GM06990 (cell line): ENCODE results near the gene NBEA.

Experiments used
- DNase-seq: peaks from one replicate; pipeline ENCODE4 v3.0.0-alpha.2; 2011; ENCODE audit not compliant: insufficient read length; ENCODE audit errors: extremely low read depth
- H3K27me3 ChIP-seq: replicated peaks from 2 replicates; pipeline ENCODE4 v1.6.0; 2011; ENCODE audit warnings: low read length; ENCODE audit not compliant: control insufficient read depth, insufficient read depth
- H3K36me3 ChIP-seq: 2 replicates; pipeline ENCODE4 v1.5.1; 2011; ENCODE audit warnings: low read length; ENCODE audit not compliant: control insufficient read depth, insufficient read depth
- H3K4me3 ChIP-seq: replicated peaks from 2 replicates; pipeline ENCODE4 v1.5.1; 2011; ENCODE audit warnings: low read depth, mild to moderate bottlenecking, control low read depth, low read length
- CTCF ChIP-seq: IDR thresholded peaks from 2 replicates; pipeline ENCODE4 v1.5.1; 2011; ENCODE audit warnings: low read length, control low read depth, mild to moderate bottlenecking, inconsistent platforms; ENCODE audit not compliant: insufficient read depth, poor library complexity, severe bottlenecking

Gene NBEA

GRCh38 chr13:35700671-35701070 lies 758.6 kb downstream of the NBEA start:
- Histone ChIP-seq H3K27me3 (no peaks in the 10 kb centered on the region), H3K4me3 (no peak overlapping the region), H3K36me3 (no peaks in the 10 kb centered on the region)
- DNase-seq, result no peak
- no peak for TF ChIP-seq CTCF

- no peak for TF ChIP-seq CTCF
- H3K36me3 ChIP-seq, result no peaks in the 10 kb centered on the region
- no peak overlapping the region for H3K4me3 ChIP-seq
- H3K27me3 ChIP-seq, result no peaks in the 10 kb centered on the region
- no peak for DNase-seq
Observed at GRCh38 chr13:35702316-35702715, 760.2 kb downstream of the NBEA start.

GRCh38 chr13:35703061-35703460 lies 761.0 kb downstream of the NBEA start:
- no peak for DNase-seq
- no peak for TF ChIP-seq CTCF
- no peaks in the 10 kb centered on the region for H3K27me3 ChIP-seq
- no peak overlapping the region for H3K4me3 ChIP-seq
- H3K36me3 ChIP-seq, result no peaks in the 10 kb centered on the region

- Histone ChIP-seq H3K27me3 (no peaks in the 10 kb centered on the region), H3K4me3 (no peak overlapping the region), H3K36me3 (no peaks in the 10 kb centered on the region)
- no peak for DNase-seq
- no peak for TF ChIP-seq CTCF
Observed at GRCh38 chr13:35704331-35704730, 762.3 kb downstream of the NBEA start.

- no peak for TF ChIP-seq CTCF
- no peaks in the 10 kb centered on the region for H3K27me3 ChIP-seq
- H3K4me3 ChIP-seq, result no peak overlapping the region
- no peak for DNase-seq
- H3K36me3 ChIP-seq, result no peaks in the 10 kb centered on the region
Observed at GRCh38 chr13:35706281-35706680, 764.2 kb downstream of the NBEA start.

GRCh38 chr13:35706721-35707120 lies 764.7 kb downstream of the NBEA start:
- no peaks in the 10 kb centered on the region for H3K27me3 ChIP-seq
- DNase-seq, result no peak
- no peak for TF ChIP-seq CTCF
- H3K36me3 ChIP-seq, result no peaks in the 10 kb centered on the region
- H3K4me3 ChIP-seq, result no peak overlapping the region
